Activated CD4-positive, alpha-beta T cell treated with anti-CD3 and anti-CD28 coated beads for 1 hour (primary cell): ENCODE measurements around the gene MED12L.
A peak's percentile ranks its signal among the peaks of the same experiment; 100 is the strongest.
"Not testable (repeated sequence)": the region's sequence is repeated elsewhere in the genome, so short reads cannot be mapped to it uniquely, and the experiment has no call there.

ENCODE experiments used
- DNase-seq: peaks from one replicate; pipeline ENCODE4 v3.0.0-alpha.2; 2020

MED12L gene

GRCh38 chr3:151216641-151217607 is 131.5 kb downstream of the MED12L start:
- no peak for DNase-seq

- DNase-seq: no peak
Measured at GRCh38 chr3:151218136-151218535, 132.7 kb downstream of the MED12L start.

- DNase-seq: no peak
Measured at GRCh38 chr3:151219056-151219455, 133.6 kb downstream of the MED12L start.

- no peak for DNase-seq
Measured at GRCh38 chr3:151224268-151224866, 138.9 kb downstream of the MED12L start.

- DNase-seq: no peak
Measured at GRCh38 chr3:151225040-151225975, 139.8 kb downstream of the MED12L start.

- no peak for DNase-seq
Measured at GRCh38 chr3:151226088-151226563, 140.7 kb downstream of the MED12L start.

GRCh38 chr3:151226825-151227224 is 141.4 kb downstream of the MED12L start:
- no peak for DNase-seq

- no peak for DNase-seq
Measured at GRCh38 chr3:151227266-151227806, 141.9 kb downstream of the MED12L start.

GRCh38 chr3:151227807-151228665 is 142.6 kb downstream of the MED12L start:
- DNase-seq: peak; percentile 63

- no peak for DNase-seq
Measured at GRCh38 chr3:151228666-151229040, 143.2 kb downstream of the MED12L start.

- DNase-seq: no peak
Measured at GRCh38 chr3:151230646-151231045, 145.2 kb downstream of the MED12L start.

GRCh38 chr3:151232403-151232802 is 146.9 kb downstream of the MED12L start:
- DNase-seq: not testable (repeated sequence)

GRCh38 chr3:151232991-151233390 is 147.5 kb downstream of the MED12L start:
- DNase-seq: no peak

GRCh38 chr3:151234825-151235224 is 149.4 kb downstream of the MED12L start:
- no peak for DNase-seq

GRCh38 chr3:151236316-151236715 is 150.9 kb downstream of the MED12L start:
- no peak for DNase-seq

GRCh38 chr3:151236736-151237135 is 151.3 kb downstream of the MED12L start:
- DNase-seq: no peak

GRCh38 chr3:151242006-151242405 is 156.5 kb downstream of the MED12L start:
- not testable (repeated sequence) for DNase-seq

GRCh38 chr3:151248772-151249337 is 163.4 kb downstream of the MED12L start:
- DNase-seq: no peak

- DNase-seq: no peak
Measured at GRCh38 chr3:151256749-151257148, 171.3 kb downstream of the MED12L start.

GRCh38 chr3:151259664-151260063 is 174.2 kb downstream of the MED12L start:
- no peak for DNase-seq

GRCh38 chr3:151262871-151263525 is 177.5 kb downstream of the MED12L start:
- no peak for DNase-seq
